A673 (cell line): Measurements from ENCODE around the gene LBHD2. TPM values are rescaled to one million over a fixed set of nuclear protein-coding genes. Genes with fewer than 3 reads are reported as not detected.
A peak's percentile ranks its signal among the peaks of the same experiment; 100 is the strongest.

Experiments used
- BruUV-seq: library from RNA; stranded (reverse); fragments of 400-500 nt; replicated peaks from 2 replicates; lab custom pipeline; 2021; lab: Mats Ljungman, UMichigan
- CTCF ChIA-PET: fragments of 300-600 bp; sonication (Branson Sonifier 250); formaldehyde crosslinking; loops from one replicate; lab custom pipeline; 2022; ENCODE audit warnings: antibody characterized with exemption; lab: Charles Lee
- POLR2A ChIA-PET: fragments of 300-600 bp; sonication (Branson Sonifier 250); formaldehyde crosslinking; loops from one replicate; lab custom pipeline; 2022; ENCODE audit warnings: antibody characterized with exemption; ENCODE audit not compliant: low non-redundant PET; lab: Charles Lee
- DNase-seq: peaks from one replicate; pipeline ENCODE4 v3.0.0-alpha.2; 2015; ENCODE audit warnings: low spot score
- H3K27ac ChIP-seq: fragments of 200-600 bp; sonication (generic); 2 replicates; pipeline ENCODE4 v1.5.1; 2016; ENCODE audit warnings: mixed run types, low read depth, mild to moderate bottlenecking, mixed read lengths, antibody characterized with exemption, low read length; ENCODE audit not compliant: poor library complexity, severe bottlenecking
- H3K27me3 ChIP-seq: fragments of 200-600 bp; sonication (generic); replicated peaks from 2 replicates; pipeline ENCODE4 v1.6.1; 2017; ENCODE audit warnings: mixed run types, low read depth, mild to moderate bottlenecking, mixed read lengths, antibody characterized with exemption, low read length; ENCODE audit not compliant: insufficient read depth, poor library complexity
- H3K36me3 ChIP-seq: fragments of 200-600 bp; sonication (generic); 2 replicates; pipeline ENCODE4 v1.6.1; 2016; ENCODE audit warnings: mixed run types, mild to moderate bottlenecking, mixed read lengths, antibody characterized with exemption, low read length; ENCODE audit not compliant: insufficient read depth, poor library complexity, severe bottlenecking
- H3K4me1 ChIP-seq: fragments of 200-600 bp; sonication (generic); 2 replicates; pipeline ENCODE4 v1.6.1; 2017; ENCODE audit warnings: mixed run types, mild to moderate bottlenecking, mixed read lengths, antibody characterized with exemption, low read length; ENCODE audit not compliant: insufficient read depth, poor library complexity, severe bottlenecking
- H3K4me3 ChIP-seq: fragments of 200-600 bp; sonication (generic); 2 replicates; pipeline ENCODE4 v1.5.1; 2016; ENCODE audit warnings: low read depth, mixed run types, mild to moderate bottlenecking, mixed read lengths, low read length; ENCODE audit not compliant: poor library complexity, severe bottlenecking
- H3K9me3 ChIP-seq: fragments of 200-600 bp; sonication (generic); 2 replicates; pipeline ENCODE4 v1.6.1; 2016; ENCODE audit warnings: mixed run types, low read depth, mild to moderate bottlenecking, mixed read lengths, antibody characterized with exemption, low read length; ENCODE audit not compliant: poor library complexity, severe bottlenecking
- EZH2 ChIP-seq: fragments of 200-600 bp; sonication (generic); IDR thresholded peaks from 2 replicates; pipeline ENCODE4 v1.6.1; 2017; ENCODE audit warnings: borderline replicate concordance, low read depth, mild to moderate bottlenecking, mixed read lengths, antibody characterized with exemption, low read length; ENCODE audit not compliant: poor library complexity, severe bottlenecking
- intact Hi-C: fragments of 100-400 bp; cut with micrococcal nuclease; formaldehyde crosslinking; loops from one replicate; pipeline ENCODE4 v1.10.0; 2022; ENCODE audit not compliant: unreplicated experiment
- total RNA-seq: library from RNA; stranded (reverse); gene quantifications from 2 replicates; pipeline ENCODE4 v1.2.3, GENCODE V29; 2021
- TF ChIP-seq, protein P1 (sequence below): fragments of 300-800, 200-600 bp; sonication (generic); conservative IDR thresholded peaks from 2 replicates; pipeline ENCODE4 v1.5.1; 2017; ENCODE audit warnings: low read depth, mild to moderate bottlenecking, antibody characterized with exemption, low read length, moderate library complexity, mixed read lengths

The LBHD2 gene
- total RNA-seq, 1 experiment from 2014 or later, result 0.99 TPM

DNA sequence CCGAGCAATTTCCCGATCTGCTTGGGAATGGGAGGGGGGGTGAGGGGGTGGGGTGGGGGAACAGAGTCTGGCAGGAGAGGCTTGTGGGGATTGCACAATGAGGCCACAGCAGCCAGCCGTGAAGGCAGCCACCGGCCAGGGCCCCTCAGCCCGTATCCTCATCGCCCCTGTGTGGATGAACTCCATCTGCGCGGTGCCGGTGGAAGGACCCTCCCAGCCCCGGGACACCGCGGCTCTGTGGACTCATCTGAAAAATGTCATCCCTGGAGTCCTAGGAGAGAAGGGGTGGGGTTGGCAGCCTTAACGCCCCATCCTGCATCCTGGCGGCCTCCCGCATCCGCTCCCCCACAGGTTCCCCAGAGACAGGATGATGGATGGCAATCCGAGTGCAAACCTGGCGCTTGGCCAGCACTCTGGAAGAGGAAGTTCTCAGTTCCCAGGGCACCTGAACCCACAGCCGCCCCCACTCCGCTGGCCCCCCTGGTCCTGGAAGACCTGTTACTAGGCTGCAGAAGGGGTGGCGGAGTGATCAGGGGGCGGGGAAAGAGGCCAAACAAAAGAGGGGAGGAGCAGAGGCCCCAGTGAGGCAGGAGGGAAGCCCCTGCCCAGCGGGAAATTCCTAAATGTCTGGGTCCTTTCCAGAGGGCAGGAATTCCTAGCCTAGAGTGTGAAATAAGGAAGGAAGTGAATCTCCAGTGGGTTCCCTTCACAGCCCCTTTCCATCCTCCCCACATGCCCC lies 38.0 kb downstream of the LBHD2 start:
- ChIA-PET POLR2A (no interaction called here), CTCF (no interaction called here)
- Histone ChIP-seq H3K27me3 (no peaks in the 10 kb centered on the region), H3K9me3 (no peaks in the 10 kb centered on the region), H3K4me1 (peaks cover 24% of the 10 kb centered on the region), H3K27ac (peak overlapping the region; percentile 41), H3K4me3 (no peak overlapping the region), H3K36me3 (no peaks in the 10 kb centered on the region)
- peak; percentile 84 for DNase-seq
- TF ChIP-seq, protein P1, sequence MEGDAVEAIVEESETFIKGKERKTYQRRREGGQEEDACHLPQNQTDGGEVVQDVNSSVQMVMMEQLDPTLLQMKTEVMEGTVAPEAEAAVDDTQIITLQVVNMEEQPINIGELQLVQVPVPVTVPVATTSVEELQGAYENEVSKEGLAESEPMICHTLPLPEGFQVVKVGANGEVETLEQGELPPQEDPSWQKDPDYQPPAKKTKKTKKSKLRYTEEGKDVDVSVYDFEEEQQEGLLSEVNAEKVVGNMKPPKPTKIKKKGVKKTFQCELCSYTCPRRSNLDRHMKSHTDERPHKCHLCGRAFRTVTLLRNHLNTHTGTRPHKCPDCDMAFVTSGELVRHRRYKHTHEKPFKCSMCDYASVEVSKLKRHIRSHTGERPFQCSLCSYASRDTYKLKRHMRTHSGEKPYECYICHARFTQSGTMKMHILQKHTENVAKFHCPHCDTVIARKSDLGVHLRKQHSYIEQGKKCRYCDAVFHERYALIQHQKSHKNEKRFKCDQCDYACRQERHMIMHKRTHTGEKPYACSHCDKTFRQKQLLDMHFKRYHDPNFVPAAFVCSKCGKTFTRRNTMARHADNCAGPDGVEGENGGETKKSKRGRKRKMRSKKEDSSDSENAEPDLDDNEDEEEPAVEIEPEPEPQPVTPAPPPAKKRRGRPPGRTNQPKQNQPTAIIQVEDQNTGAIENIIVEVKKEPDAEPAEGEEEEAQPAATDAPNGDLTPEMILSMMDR, result no peak
- TF ChIP-seq EZH2, result no peak
- intact Hi-C loops, result no loop called here
- BruUV-seq, result no TSS peak

DNA sequence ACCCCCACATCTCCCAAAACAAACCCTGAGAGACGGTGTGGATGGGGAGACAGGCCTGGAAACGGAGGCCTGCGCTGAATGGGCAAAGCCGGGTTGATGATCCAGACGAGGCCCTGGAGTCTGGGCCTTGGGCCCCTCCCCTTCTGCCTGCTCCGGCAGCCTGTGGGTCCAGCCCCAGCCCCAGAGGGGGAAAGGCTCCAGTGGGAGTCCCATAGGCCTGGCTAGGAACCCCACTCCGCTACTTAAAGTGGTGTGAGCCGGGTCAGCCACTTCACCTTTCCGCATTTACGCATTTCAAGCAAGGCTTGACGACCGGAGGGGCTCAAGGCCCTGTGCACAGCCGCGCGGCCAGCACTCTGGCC lies 38.6 kb downstream of the LBHD2 start:
- peak overlapping the region; percentile 41 for H3K27ac ChIP-seq
- H3K27me3 ChIP-seq, result no peaks in the 10 kb centered on the region
- intact Hi-C loops, result no loop called here
- ChIA-PET POLR2A (no interaction called here), CTCF (no interaction called here)
- TF ChIP-seq, protein P1, result no peak
- TF ChIP-seq EZH2, result no peak
- H3K4me1 ChIP-seq, result peaks cover 24% of the 10 kb centered on the region
- H3K4me3 ChIP-seq, result no peak overlapping the region
- peak; percentile 49 for DNase-seq
- no peaks in the 10 kb centered on the region for H3K9me3 ChIP-seq
- H3K36me3 ChIP-seq, result no peaks in the 10 kb centered on the region
- BruUV-seq, result no TSS peak

DNA sequence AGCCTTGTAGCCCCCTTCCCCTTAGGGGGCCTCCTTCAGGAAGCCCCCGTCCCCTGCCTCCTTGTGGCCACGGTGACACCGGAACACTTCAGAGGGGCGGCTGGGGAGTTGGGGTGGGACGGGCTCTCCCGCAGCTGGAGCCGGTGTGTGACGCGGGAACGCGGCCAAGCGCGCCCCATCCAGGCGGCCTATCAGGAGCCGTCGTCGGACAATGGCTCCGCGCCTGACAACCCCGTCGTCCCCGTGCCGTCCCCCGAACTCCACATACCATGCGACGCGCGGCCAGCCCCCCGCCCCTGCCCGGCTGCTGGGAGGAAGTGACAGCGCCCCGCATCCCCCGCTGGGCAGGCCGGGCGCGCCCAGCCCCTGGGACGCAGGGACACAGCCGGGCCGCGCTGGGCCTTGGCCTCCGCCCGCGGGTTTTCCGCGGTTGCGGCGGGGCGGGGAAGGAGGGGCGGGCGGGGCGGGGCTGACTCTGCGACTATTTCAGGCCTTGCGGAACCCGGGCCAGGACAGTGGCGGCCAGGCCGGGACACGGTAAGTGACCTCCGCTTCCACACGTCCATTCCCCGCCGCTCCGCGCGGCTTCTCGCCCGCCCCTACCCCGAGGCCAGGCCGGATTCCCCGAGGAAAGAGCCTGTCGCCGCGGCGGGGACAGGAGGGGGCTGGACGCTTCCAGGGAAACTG lies 39.1 kb downstream of the LBHD2 start, which contains the start of gene TNFAIP2:
Gene TNFAIP2 (plus strand): TSS at position 515 of the 687 bp plus-strand sequence. CDS start 2,997 bp downstream, outside the sequence.
- no peak for TF ChIP-seq EZH2
- TF ChIP-seq, protein P1, result no peak
- H3K9me3 ChIP-seq, result no peaks in the 10 kb centered on the region
- ChIA-PET CTCF (no interaction called here), POLR2A (no interaction called here)
- no peaks in the 10 kb centered on the region for H3K27me3 ChIP-seq
- intact Hi-C loops, result no loop called here
- peak within 1 kb of the TSS; percentile 15 for H3K4me3 ChIP-seq
- peaks cover 23% of the 10 kb centered on the region for H3K4me1 ChIP-seq
- no TSS peak for BruUV-seq
- no peaks in the 10 kb centered on the region for H3K36me3 ChIP-seq
- DNase-seq, result no peak
- H3K27ac ChIP-seq, result peak within 1 kb of the TSS; percentile 41
